Activated naive CD8-positive, alpha-beta T cell treated with anti-CD3 and anti-CD28 coated beads, Interleukin-2, amount 10 ng/mL, durations not matched to agents 7 days and 5 days (primary cell): ENCODE results near the gene CLSTN2. TPM values are rescaled to one million over a fixed set of nuclear protein-coding genes. Genes with fewer than 3 reads are reported as not detected.

Experiments
- ATAC-seq: fragments of 150-1000 bp; cut with Tn5 transposase; one replicate; pipeline ENCODE4 v1.10.0; 2021; ENCODE audit warnings: low read depth, moderate library complexity
- POLR2A ChIA-PET: fragments of 350-600 bp; sonication (Branson Sonifier 250); formaldehyde crosslinking; loops from one replicate; lab custom pipeline; 2021; ENCODE audit warnings: antibody characterized with exemption; lab: Charles Lee
- DNase-seq: peaks from one replicate; pipeline ENCODE4 v3.0.0; 2021
- H3K27ac Mint-ChIP-seq: one replicate; pipeline ENCODE4 v1.8.0; 2022; ENCODE audit warnings: mild to moderate bottlenecking, mixed read lengths
- H3K27me3 Mint-ChIP-seq: one replicate; pipeline ENCODE4 v1.8.0; 2022; ENCODE audit warnings: mild to moderate bottlenecking, moderate library complexity, mixed read lengths
- H3K36me3 Mint-ChIP-seq: one replicate; pipeline ENCODE4 v1.8.0; 2021; ENCODE audit warnings: mild to moderate bottlenecking, mixed read lengths
- H3K4me1 Mint-ChIP-seq: one replicate; pipeline ENCODE4 v1.8.0; 2021; ENCODE audit warnings: mixed read lengths
- H3K4me3 Mint-ChIP-seq: one replicate; pipeline ENCODE4 v1.8.0; 2022; ENCODE audit warnings: mild to moderate bottlenecking, moderate library complexity, mixed read lengths
- H3K9me3 Mint-ChIP-seq: one replicate; pipeline ENCODE4 v1.8.0; 2021; ENCODE audit warnings: mixed read lengths
- total RNA-seq, 2 experiments: library from RNA; stranded (reverse); gene quantifications; one replicate each; pipeline ENCODE4 v1.2.3, GENCODE V29; 2021

The CLSTN2 gene
- total RNA-seq, 2 experiments from 2014 or later = not detected

DNA sequence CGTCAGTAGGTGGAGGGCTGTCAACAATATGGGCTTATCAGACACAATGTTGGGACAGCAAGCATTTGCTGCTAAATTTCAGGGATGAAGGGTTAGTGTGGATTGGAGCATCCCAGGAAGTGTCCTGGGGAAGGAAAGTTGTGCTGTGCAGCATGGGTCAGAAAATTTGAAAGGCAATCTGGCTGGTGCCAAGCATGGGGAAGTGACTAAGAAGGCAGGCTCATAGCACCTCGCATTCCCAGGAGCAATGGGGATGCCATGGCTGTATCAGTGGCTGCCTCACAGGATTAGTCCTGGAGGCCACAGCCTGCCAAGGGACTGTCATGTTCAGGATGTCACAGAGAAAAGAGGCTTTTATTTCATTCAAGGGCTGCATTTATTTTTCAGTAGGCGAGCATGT lies 420.5 kb downstream of the CLSTN2 start:
- DNase-seq (no peak), ATAC-seq (no peak)
- H3K9me3 Mint-ChIP-seq = no peaks in the 10 kb centered on the region
- H3K36me3 Mint-ChIP-seq = no peaks in the 10 kb centered on the region
- POLR2A ChIA-PET = no interaction called here
- H3K4me1 Mint-ChIP-seq = no peaks in the 10 kb centered on the region
- H3K27me3 Mint-ChIP-seq = peaks cover 6% of the 10 kb centered on the region
- H3K4me3 Mint-ChIP-seq = no peak overlapping the region
- no peak overlapping the region for H3K27ac Mint-ChIP-seq

DNA sequence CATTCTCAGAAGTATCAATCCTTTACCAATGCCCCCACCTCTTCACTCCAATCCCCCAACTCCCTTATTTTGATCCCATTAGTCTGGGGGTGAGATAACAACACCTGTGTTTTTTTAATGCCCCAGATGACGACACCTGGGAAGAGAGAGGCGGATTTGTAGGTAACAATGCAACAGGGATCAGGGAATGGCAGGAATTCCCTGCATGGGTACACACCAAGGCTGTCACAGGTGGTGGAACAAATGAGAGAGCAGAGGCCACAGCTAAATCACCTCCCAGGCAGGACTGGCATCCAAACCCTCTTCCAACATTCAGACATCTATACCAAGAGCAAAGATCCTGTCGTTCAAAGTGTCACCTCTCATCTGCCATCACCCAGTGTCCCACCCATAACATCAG lies 423.7 kb downstream of the CLSTN2 start:
- Mint-ChIP-seq H3K36me3 (no peaks in the 10 kb centered on the region), H3K27me3 (peaks cover 5% of the 10 kb centered on the region), H3K4me1 (no peaks in the 10 kb centered on the region), H3K27ac (no peak overlapping the region), H3K9me3 (no peaks in the 10 kb centered on the region), H3K4me3 (no peak overlapping the region)
- ATAC-seq (no peak), DNase-seq (no peak)
- POLR2A ChIA-PET = no interaction called here

DNA sequence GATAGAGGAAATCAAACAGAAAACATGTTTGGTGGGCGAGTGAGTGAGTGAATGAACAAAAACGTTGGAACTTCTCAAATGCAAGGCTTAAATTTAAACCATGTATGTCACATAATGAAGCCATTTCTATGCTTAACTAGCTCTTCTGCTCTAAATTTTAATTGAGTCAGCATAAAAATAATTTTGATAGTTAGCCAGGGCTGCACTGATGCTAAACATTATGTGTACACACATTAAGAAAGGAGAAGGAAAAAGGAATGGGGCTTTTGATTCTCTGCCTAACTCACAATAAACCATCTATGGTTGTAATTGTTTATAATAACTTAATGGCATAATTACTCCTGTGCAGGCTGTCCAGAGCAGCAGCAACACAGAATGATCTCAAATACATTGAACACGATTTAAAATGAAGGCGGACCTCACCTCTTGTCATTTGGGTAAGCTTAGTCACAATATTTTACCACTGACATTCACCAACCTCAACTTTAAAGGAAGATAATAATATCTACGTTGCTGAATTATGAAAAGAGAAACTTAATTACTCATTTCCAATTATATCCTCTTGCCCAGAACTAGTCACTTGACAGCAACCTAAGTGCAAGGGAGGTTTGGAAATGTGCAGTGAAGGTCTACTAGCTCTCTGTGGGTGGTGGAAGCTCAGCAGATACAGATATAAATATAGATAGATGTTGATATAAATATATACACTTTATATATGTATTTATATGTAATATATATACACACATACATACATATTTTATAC lies 424.4 kb downstream of the CLSTN2 start:
- Mint-ChIP-seq H3K9me3 (no peaks in the 10 kb centered on the region), H3K4me3 (no peak overlapping the region), H3K36me3 (no peaks in the 10 kb centered on the region), H3K27me3 (peaks cover 5% of the 10 kb centered on the region), H3K4me1 (no peaks in the 10 kb centered on the region), H3K27ac (no peak overlapping the region)
- no peak for ATAC-seq
- POLR2A ChIA-PET = no interaction called here
- DNase-seq = no peak

DNA sequence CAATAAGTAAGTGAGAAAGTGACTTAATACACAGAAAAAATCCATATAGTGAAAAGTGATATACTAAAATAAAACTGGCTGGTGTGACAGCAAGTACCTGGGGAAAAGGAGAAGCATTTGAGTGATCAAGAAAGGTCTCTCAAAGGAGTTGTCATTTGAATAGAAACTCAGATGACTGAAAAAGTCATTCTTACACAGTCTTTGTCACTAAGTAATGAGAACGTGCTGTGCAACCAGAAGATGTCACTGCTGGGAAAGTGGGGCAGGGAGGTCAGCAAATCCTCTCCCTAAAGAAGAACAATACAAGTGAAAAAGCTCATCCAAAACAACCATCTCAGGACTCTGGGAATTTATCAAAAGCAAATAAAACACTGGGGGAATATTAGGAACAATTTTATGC lies 425.3 kb downstream of the CLSTN2 start:
- Mint-ChIP-seq H3K36me3 (no peaks in the 10 kb centered on the region), H3K27me3 (peaks cover 7% of the 10 kb centered on the region), H3K9me3 (no peaks in the 10 kb centered on the region), H3K4me1 (no peaks in the 10 kb centered on the region), H3K4me3 (no peak overlapping the region), H3K27ac (no peak overlapping the region)
- DNase-seq (no peak), ATAC-seq (no peak)
- POLR2A ChIA-PET = no interaction called here

DNA sequence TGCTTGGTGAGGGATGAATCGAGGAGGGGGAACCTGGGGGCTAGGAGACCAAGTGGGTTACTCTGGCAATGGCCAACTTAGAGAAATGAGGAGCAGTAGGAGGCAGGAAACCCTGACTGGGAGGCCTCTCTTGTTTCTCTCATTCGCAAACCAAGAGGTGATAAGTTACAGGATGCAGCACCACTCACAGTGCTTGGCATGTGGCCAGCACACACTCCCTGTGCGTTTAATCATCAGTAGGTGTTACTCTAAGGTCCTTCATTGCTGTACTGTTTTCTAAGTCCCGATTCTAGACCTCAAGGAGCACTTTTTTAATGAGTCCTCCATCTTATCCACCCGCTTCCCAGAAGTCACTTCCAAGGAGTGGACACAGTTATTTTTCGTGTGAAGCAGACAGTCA lies 428.8 kb downstream of the CLSTN2 start:
- Mint-ChIP-seq H3K9me3 (no peaks in the 10 kb centered on the region), H3K4me3 (no peak overlapping the region), H3K4me1 (no peaks in the 10 kb centered on the region), H3K27me3 (peaks cover 4% of the 10 kb centered on the region), H3K27ac (no peak overlapping the region), H3K36me3 (no peaks in the 10 kb centered on the region)
- no peak for ATAC-seq
- DNase-seq = no peak
- POLR2A ChIA-PET = no interaction called here

DNA sequence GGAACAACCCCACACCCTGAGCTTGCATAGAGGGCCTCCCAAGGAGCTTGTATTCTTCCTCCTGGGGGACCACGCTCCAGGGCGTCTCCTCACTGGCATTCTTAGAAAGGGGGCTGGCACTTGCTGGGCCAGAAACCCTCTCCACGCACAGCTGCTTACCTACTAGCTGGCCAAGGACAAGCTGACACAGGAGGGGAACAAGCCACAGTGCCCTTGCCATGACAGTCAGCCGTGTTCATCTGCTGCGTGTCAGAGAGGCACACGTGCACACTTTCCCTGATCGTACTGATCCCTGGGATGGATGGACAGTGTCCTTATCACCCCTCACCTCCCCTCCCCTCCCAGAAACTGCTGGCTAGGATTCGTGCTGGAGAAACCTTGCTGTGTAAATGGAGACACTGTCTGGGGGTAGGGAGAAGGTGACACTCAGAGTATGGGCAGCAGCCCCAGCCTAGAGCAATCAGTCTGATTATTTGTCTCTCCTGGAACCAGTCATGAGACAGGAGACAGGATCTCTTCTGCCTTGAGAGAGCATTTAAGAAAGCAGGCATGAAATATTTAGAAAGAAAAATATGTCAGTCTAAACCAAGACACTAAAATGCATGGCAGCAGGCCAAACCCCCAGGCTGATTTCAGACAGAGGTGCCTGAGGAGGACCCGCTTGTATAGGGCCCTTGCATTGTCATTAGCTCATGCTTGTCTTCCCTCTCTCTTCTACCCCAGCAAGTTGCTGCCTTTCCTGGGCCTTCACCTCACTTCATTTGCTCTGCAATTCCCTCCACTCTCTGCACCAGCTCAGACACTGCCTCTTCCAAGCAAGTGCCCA lies 431.1 kb downstream of the CLSTN2 start:
- H3K27me3 Mint-ChIP-seq = peaks cover 1% of the 10 kb centered on the region
- POLR2A ChIA-PET = no interaction called here
- DNase-seq (no peak), ATAC-seq (no peak)
- H3K9me3 Mint-ChIP-seq = no peaks in the 10 kb centered on the region
- H3K27ac Mint-ChIP-seq = no peak overlapping the region
- no peaks in the 10 kb centered on the region for H3K36me3 Mint-ChIP-seq
- H3K4me3 Mint-ChIP-seq = no peak overlapping the region
- no peaks in the 10 kb centered on the region for H3K4me1 Mint-ChIP-seq

DNA sequence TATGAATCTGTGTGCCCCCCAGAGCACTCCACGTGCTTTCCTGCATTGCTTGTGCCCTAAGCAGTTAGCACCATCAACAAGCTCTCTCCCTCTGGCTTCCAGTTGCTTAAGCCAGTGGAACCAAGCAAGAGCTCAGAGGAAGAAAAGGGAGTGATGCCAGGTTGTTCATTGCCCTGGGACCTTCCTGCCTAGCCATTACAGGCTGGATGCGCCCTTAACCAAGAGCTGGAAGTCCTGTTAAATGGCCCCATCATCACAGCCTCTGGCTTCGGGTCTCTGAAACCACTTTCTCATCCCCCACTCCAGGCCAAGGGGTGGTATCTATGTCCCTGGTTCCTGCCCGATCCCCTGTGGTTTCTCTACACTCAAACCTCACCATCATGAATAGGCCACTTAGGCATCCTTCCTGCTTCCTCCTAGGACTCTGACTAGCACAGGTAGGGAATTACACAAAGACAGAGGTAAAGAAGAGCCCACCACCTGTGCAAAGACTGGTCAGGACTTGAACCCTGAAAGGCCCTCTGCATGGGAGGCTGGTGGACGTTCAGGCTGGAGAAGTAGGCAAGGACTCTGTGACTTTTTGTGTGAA lies 433.3 kb downstream of the CLSTN2 start:
- H3K4me1 Mint-ChIP-seq = no peaks in the 10 kb centered on the region
- ATAC-seq (no peak), DNase-seq (no peak)
- no peak overlapping the region for H3K4me3 Mint-ChIP-seq
- peaks cover 1% of the 10 kb centered on the region for H3K27me3 Mint-ChIP-seq
- no peak overlapping the region for H3K27ac Mint-ChIP-seq
- no peaks in the 10 kb centered on the region for H3K36me3 Mint-ChIP-seq
- POLR2A ChIA-PET = no interaction called here
- no peaks in the 10 kb centered on the region for H3K9me3 Mint-ChIP-seq

DNA sequence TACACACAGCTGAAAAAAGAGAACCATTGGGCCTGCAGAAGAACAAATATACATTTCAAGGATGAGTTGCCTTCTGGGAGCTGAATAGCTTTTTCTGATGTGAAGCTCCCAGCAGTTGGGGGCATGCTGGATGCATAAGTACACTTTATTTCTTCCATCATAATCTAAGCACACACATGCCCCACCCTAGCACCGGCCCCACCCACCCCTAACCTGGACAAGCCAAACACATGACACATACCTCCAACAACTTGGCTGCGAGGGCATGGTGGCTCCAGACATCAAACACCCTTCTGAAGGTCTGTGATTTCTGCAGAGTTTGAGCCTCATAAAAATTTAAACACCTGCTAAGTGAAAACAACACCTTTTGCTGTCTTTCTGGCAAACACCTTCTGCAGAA lies 435.7 kb downstream of the CLSTN2 start:
- H3K4me1 Mint-ChIP-seq = no peaks in the 10 kb centered on the region
- ATAC-seq (no peak), DNase-seq (no peak)
- H3K4me3 Mint-ChIP-seq = no peak overlapping the region
- no peak overlapping the region for H3K27ac Mint-ChIP-seq
- no peaks in the 10 kb centered on the region for H3K9me3 Mint-ChIP-seq
- H3K36me3 Mint-ChIP-seq = no peaks in the 10 kb centered on the region
- POLR2A ChIA-PET = no interaction called here
- H3K27me3 Mint-ChIP-seq = no peaks in the 10 kb centered on the region

DNA sequence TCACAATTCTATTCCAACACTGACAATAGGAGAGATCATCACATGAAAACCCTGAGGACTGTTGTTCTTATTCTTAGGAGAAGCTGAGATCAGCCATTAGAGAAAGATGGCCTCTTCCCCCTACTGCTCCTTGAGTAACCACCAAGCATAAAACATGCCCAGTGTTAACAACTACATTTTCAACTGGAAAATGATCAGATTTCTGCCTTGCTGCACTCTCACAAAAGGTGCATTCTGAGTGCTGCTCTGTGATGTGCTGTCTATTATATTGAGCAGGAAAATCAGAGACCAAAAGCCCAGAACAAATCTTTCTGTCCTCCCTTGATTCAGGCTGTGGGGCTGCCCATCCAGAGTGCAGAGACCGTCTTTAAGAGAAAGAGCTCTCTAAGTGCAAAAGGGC lies 438.2 kb downstream of the CLSTN2 start:
- no peak overlapping the region for H3K27ac Mint-ChIP-seq
- POLR2A ChIA-PET = no interaction called here
- ATAC-seq (no peak), DNase-seq (no peak)
- H3K27me3 Mint-ChIP-seq = peaks cover 3% of the 10 kb centered on the region
- H3K4me3 Mint-ChIP-seq = no peak overlapping the region
- H3K4me1 Mint-ChIP-seq = no peaks in the 10 kb centered on the region
- no peaks in the 10 kb centered on the region for H3K36me3 Mint-ChIP-seq
- no peaks in the 10 kb centered on the region for H3K9me3 Mint-ChIP-seq

DNA sequence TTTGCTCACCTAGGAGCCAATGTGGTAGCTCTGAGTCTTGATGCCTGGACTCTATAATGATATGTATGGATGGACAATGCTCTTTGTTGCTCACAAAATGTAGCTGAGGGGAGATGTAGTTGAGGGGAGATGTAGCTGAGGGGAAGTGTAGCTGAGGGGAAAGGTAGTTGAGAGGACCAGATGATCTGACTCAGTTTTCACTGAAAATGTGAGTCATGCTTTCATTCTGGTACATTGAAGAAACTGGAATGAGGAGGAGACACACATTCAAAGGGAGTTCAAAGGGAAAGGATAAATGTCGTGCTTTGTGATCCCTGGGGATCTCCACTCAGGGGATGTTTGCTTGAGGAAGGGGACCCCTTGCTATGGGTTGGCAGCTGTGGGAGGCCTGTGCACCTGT lies 440.0 kb downstream of the CLSTN2 start:
- POLR2A ChIA-PET = no interaction called here
- peaks cover 5% of the 10 kb centered on the region for H3K27me3 Mint-ChIP-seq
- no peaks in the 10 kb centered on the region for H3K36me3 Mint-ChIP-seq
- no peak for DNase-seq
- no peak for ATAC-seq
- no peak overlapping the region for H3K27ac Mint-ChIP-seq
- H3K4me1 Mint-ChIP-seq = no peaks in the 10 kb centered on the region
- H3K9me3 Mint-ChIP-seq = no peaks in the 10 kb centered on the region
- no peak overlapping the region for H3K4me3 Mint-ChIP-seq

DNA sequence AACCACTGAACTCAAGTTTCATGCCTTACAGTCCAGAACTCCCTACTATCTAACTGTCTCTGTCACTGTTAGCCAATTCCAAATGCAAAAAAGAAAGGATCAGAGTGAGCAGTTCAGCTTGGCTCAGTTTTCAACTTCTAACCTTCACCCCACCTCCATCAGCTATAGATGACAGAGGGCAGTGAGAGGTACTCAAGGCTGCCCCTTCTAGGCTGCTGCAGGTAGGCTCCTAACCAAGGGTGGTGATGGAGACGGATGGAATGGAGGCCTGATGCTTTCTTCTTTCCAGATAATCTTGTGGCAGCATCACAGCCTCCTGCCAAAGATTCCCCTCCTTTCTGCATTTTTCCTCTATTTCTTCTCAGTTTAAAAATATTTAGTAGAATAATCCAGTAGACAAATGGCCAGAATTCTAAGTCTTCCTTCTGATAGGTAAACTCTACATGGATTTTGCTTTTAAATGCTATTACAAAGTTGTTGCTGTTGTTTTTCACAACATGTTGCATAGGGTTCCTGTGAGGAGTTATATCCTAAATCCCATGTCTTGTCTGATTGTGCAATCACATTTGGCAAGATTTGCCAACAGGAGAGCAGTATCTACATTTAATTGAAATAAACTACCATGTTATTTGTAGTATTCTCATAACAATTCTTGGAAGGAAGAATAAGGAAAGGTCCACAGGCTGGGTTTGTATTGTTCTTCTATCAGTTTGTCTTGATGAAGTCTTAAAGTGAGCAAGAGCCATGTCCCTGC lies 441.3 kb downstream of the CLSTN2 start:
- POLR2A ChIA-PET = no interaction called here

DNA sequence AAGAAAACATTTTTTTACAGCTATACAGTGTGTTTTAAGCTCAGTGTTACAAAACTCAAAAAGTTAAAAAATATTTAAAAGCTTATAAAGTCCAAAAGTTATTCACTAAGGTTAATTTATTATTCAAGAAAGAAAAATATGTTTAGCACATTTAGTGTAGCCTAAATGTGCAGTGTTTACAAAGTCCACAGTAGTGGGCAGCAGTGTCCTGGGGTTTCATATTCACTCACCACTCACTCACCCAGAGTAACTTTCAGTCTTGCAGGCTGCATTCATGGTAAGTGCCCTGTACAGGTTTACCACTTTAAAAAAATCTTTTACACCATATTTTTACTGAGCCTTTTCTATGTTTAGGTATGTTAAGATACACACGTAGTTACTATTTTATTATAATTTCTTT lies 442.7 kb downstream of the CLSTN2 start:
- ATAC-seq (no peak), DNase-seq (no peak)
- H3K36me3 Mint-ChIP-seq = no peaks in the 10 kb centered on the region
- H3K4me3 Mint-ChIP-seq = no peak overlapping the region
- POLR2A ChIA-PET = no interaction called here
- H3K27me3 Mint-ChIP-seq = peaks cover 5% of the 10 kb centered on the region
- no peak overlapping the region for H3K27ac Mint-ChIP-seq
- H3K9me3 Mint-ChIP-seq = no peaks in the 10 kb centered on the region
- no peaks in the 10 kb centered on the region for H3K4me1 Mint-ChIP-seq

More for the DNA sequence above, 441.3 kb downstream of the CLSTN2 start:
- peaks cover 5% of the 10 kb centered on the region for H3K27me3 Mint-ChIP-seq
- H3K9me3 Mint-ChIP-seq = no peaks in the 10 kb centered on the region
- H3K4me1 Mint-ChIP-seq = no peaks in the 10 kb centered on the region
- no peak overlapping the region for H3K4me3 Mint-ChIP-seq
- DNase-seq (no peak), ATAC-seq (no peak)
- H3K27ac Mint-ChIP-seq = no peak overlapping the region
- no peaks in the 10 kb centered on the region for H3K36me3 Mint-ChIP-seq

DNA sequence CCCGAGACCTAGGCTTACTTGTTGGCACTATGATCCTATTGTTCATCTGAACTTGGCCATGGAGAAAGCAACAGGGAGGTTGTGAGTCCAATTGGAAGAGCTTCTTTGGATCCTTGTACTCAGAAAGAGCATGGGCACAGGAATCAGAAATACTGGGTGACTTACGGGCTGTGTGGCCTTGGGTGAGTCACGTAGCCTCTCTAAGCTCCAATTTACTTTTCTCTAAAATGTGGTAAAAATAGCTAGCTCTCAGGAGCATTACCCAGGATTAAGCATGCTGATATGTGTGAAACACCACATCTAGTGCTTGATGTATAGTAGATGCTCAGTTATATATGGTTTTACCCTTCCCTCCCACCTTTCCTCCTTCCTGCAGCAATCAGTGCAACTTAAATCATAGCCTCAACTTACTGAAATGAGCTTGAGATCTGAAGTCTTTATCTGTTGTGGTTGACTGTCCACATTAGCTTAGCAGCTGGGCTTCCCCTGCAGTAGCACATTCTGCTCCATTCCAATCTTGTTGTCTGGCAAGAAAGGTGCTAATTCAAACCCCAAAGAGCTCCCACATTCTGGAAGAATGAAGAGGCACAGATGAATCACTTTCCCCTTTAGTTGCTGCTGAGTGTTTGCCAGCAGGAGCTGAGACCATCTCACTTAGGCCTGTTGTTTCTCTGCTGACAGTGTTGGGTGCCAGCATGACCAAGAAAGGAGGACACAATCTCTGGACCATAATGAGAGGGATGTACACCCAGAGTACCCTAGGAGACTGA lies 443.8 kb downstream of the CLSTN2 start:
- POLR2A ChIA-PET = no interaction called here
- Mint-ChIP-seq H3K27ac (peak overlapping the region; percentile 34), H3K4me1 (no peaks in the 10 kb centered on the region), H3K9me3 (no peaks in the 10 kb centered on the region), H3K36me3 (no peaks in the 10 kb centered on the region), H3K27me3 (peaks cover 5% of the 10 kb centered on the region), H3K4me3 (no peak overlapping the region)
- no peak for DNase-seq
- no peak for ATAC-seq
